Measurements from ENCODE around the gene CHMP4A. TPM values are rescaled to one million over a fixed set of nuclear protein-coding genes. Genes with fewer than 3 reads are reported as not detected.

The CHMP4A gene, protein sequence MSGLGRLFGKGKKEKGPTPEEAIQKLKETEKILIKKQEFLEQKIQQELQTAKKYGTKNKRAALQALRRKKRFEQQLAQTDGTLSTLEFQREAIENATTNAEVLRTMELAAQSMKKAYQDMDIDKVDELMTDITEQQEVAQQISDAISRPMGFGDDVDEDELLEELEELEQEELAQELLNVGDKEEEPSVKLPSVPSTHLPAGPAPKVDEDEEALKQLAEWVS
- 90.8 TPM for total RNA-seq

DNA sequence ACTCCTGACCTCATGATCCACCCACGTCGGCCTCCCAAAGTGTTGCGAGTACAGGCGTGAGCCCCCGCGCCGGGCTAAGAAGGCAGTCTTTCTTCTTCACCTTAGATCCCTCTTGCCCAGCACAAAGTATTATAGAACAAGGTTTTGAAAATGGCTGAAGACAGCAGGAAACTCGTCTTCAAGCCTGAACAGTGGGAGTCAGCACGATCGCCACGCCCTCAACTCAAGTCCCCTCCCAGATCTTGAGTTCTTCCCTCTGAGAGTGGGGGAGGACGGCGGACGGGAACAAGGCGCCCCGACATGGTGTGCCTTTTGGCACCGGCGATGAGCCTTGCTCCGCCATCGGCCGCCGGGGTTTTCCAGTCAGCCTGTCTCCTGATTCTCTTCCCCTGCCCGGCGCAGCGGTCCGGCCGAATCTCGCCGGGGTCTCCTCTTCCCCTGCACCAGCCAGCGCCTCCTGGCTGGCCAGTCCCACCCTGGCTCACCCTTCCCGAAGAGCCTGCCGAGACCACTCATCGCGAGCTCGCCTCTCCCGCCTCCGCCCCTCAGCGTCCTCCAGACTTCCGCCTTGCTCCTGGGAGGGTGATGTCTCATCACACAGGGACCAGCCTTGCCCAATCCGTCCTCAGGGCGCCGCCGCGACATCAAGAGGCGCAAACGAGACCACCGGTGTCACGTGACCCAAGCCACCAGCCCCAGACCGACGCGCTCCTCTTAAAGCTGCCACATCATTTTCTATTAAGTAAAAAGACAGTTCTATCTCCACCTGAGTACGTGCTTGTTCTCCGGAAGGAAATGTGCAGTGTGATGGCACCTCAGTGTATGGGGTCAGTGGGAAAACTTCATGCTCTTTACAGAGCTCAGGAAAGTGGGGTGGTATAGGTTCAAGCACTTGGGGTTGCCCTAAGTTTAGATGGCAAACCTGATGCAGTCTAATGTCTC, at the start of gene CHMP4A:
TSS of gene CHMP4A (minus strand) at position 565 of the 942 bp plus-strand sequence. CDS start at position 516, 49 bp downstream.
- peaks cover 57% of the 10 kb centered on the region for H3K4me1 ChIP-seq (ENCODE audit: insufficient read depth, low read length)

DNA sequence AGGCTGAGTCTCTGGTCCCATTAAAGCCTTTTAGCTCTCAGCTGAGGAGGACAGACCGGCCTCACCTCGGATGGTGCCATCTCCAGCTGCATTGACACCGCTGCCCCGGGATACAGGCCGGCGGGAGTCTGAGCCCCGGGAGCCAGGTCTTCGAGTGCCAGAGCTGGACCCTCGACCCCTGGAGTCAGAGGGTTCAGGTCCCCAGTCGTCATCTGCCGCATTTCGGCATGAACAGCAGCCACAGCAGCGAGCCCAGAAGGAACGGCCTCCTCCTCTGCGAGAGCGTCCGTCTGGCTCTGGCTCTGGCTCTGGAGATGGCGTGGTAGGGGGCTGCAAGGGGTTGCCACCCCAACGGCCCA, 48.7 kb upstream of the CHMP4A start:
- H3K4me1 ChIP-seq (ENCODE audit: insufficient read depth, low read length), result no peaks in the 10 kb centered on the region
- H3K27me3 ChIP-seq (ENCODE audit: insufficient read depth, low read length), result no peaks in the 10 kb centered on the region
- no peak overlapping the region for H3K4me3 ChIP-seq (ENCODE audit: low read length)
- H3K9me3 ChIP-seq (ENCODE audit: low read depth, low read length), result no peaks in the 10 kb centered on the region

More for the DNA sequence above, at the start of gene CHMP4A:
- H3K4me3 ChIP-seq (ENCODE audit: low read length), result peak within 1 kb of the TSS; percentile 85
- no peaks in the 10 kb centered on the region for H3K9me3 ChIP-seq (ENCODE audit: low read depth, low read length)
- no peaks in the 10 kb centered on the region for H3K27me3 ChIP-seq (ENCODE audit: insufficient read depth, low read length)

DNA sequence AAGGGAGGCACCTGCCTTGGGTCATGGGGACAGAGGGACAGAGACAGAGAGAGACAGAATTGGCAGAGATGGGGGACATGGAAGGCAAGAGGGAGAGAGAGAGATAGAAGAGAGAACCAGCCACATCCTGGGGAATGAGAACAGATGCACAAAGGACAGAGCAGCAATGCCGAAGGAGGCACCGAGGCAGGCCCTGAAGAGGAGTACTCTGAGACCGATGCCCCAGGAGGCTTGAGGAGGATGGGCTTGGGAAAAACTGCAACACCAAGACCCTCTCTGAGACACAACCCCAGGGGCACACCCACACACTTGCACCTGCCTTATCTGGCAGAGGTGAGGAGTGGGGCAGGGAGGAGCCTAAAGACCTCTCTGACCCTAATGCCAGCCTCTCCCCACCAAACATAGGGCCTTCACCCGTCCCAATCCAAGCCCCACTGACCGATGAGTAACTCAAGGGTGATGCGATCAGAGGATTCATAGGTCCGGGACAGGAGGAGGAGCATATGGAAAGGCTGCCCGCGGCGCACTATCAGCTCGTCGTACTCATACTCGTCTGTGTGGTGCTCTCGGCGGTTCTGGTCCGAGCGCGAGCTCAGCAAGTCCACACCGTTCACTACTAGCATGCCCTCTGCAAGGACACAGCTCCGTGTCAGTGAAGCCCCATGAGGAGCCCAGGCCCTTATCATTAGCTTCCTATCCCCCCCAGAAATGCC, 48.1 kb upstream of the CHMP4A start:
- Histone ChIP-seq H3K9me3 (ENCODE audit: low read depth, low read length) (no peaks in the 10 kb centered on the region), H3K27me3 (ENCODE audit: insufficient read depth, low read length) (no peaks in the 10 kb centered on the region), H3K4me3 (ENCODE audit: low read length) (no peak overlapping the region)

DNA sequence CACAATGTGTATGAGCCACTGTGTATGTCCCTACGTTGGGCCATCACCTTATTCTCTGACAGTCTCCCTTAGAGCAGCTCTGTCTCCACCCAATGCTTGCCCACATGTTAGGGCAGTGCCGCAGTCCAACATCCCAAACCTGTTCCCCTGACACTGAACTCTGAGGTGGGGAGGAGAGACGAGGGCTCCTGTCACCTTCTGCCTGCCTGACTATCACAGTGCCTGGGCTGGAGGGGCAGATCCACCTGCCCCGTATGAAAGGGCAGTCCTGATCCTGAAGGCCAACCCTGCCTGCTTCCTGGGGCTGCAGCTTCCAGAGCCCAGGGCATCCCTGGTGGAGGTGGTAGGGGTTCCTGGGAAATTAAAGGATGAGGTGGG, 47.5 kb upstream of the CHMP4A start:
- no peaks in the 10 kb centered on the region for H3K9me3 ChIP-seq (ENCODE audit: low read depth, low read length)
- H3K4me1 ChIP-seq (ENCODE audit: insufficient read depth, low read length), result no peaks in the 10 kb centered on the region
- H3K27me3 ChIP-seq (ENCODE audit: insufficient read depth, low read length), result no peaks in the 10 kb centered on the region
- no peak overlapping the region for H3K4me3 ChIP-seq (ENCODE audit: low read length)

More for the DNA sequence above, 48.1 kb upstream of the CHMP4A start:
- no peaks in the 10 kb centered on the region for H3K4me1 ChIP-seq (ENCODE audit: insufficient read depth, low read length)

DNA sequence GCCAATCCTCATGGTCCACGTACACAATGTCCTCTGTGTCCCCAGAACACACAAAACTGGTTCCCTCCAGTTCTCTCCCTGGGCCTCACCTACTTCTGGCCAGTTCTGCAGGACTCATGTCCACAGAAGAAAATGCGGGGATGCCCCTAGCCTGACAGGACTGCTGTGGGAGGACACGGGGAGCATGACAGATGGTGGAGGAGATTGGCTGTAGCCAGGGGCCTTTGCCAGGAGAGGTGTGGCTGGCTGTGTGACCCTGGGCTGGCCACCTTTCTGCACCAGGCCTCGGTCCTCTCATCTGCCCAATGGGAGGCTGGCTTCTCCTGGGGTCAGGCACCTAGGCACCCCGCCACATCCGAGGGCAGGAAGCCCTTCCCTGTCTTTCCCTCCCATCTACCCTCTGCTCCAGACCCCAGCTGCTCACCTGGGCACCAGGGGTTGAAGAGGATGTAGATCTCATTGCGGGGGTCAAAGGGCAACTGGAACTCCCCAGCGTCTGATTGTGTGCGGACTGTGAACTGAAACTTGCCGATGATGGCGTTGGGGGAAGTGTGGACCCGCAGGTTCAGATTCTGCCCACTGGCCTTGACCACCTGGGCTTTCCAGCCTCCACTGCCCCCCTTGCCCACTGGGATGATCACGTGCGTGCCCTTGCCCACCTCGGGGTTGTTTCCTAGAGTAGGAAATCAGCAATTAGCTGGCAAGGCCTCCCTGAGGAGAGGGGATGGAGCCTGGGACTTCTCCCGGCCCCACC, 46.9 kb upstream of the CHMP4A start:
- H3K4me3 ChIP-seq (ENCODE audit: low read length), result no peak overlapping the region
- no peaks in the 10 kb centered on the region for H3K27me3 ChIP-seq (ENCODE audit: insufficient read depth, low read length)
- H3K9me3 ChIP-seq (ENCODE audit: low read depth, low read length), result no peaks in the 10 kb centered on the region
- no peaks in the 10 kb centered on the region for H3K4me1 ChIP-seq (ENCODE audit: insufficient read depth, low read length)

DNA sequence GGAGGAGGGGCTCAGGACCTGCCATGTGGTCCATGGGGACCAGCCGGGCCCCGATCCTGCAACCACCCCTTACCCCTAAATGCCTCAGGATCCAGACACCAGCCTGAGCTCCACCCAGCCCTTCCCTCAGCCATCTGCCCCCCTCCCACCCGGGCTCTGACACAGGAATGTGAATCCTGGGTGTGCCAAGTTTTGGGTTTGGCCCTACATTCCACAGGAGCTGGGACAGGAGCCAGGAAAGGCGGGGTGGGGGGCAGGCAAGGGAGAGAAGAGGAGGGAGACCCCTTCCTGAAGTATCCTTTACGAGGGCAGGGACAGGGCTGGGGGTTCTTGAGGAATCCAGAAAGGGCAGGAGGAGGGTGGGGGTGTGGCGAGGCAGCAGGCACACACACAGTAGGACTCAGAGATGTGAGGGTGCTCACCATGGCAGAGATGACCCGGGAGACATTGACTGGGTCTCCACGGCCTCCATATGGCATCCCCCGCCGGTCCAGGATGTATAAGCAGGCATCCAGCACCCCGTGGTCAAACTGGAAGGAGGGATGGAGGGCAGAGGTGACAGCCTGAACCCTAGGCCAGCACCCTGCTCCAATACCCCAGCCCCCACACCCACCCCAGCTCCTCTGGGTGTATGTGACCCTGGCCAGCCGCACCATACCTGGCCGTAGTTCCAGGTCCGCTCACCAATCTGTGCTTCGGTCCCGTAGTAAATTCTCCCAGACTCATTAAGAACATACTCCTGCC, 46.2 kb upstream of the CHMP4A start:
- Histone ChIP-seq H3K9me3 (ENCODE audit: low read depth, low read length) (no peaks in the 10 kb centered on the region), H3K4me3 (ENCODE audit: low read length) (no peak overlapping the region), H3K4me1 (ENCODE audit: insufficient read depth, low read length) (no peaks in the 10 kb centered on the region), H3K27me3 (ENCODE audit: insufficient read depth, low read length) (no peaks in the 10 kb centered on the region)

DNA sequence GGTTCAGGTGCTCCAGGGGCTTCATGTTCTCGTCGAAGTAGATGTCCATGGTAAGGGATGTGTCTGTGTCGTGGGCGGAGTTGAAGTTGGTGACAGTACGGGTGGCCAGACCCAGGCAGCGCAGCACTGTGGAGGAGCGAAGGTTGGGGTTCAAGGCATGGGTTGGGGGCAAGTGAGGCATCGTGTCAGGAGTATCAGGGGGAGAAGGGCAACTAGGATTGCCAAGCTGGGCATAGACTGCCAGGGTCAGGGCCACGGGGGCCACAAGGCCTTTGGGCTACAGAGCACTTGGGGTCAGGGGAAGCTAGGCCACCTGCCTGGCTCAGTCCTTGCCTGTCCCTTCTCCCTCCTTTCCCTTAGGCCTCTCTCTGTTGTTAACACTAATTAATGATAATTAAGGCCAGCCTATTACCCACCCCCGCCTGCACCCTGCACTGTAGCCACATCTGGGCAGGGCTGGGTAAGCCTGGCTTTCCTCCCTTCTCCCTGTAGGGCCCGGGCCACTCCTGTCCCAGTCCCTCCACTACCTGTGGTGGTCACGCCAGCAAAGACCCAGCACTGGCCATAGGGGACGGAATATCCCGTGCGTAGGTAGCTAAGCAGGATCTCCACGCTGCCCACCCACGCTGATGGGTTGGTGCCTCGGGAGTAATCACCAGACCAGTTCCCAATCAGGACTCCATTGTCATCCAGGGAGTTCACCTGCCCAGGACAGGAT, 45.4 kb upstream of the CHMP4A start:
- Histone ChIP-seq H3K4me1 (ENCODE audit: insufficient read depth, low read length) (no peaks in the 10 kb centered on the region), H3K4me3 (ENCODE audit: low read length) (no peak overlapping the region), H3K9me3 (ENCODE audit: low read depth, low read length) (no peaks in the 10 kb centered on the region), H3K27me3 (ENCODE audit: insufficient read depth, low read length) (no peaks in the 10 kb centered on the region)

DNA sequence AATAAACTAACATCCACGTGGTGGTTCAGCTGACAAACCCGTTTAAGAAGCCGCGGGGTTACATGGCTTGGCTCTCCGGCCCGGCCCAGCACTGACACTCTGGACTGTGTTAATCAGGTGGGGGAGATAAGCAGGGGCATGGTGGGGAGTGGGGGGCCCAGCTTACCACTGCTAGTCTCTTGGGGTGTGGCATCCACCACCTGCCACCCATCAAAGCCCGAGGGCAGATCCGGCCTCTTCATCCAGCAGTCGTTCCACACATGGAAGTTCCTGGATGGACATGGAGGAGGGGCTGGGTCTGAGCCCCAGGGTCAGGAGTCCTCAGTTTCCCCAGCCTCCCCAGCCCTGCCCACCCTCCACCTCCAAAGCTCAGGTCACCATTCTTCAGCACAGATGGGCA, 44.8 kb upstream of the CHMP4A start:
- Histone ChIP-seq H3K4me1 (ENCODE audit: insufficient read depth, low read length) (no peaks in the 10 kb centered on the region), H3K27me3 (ENCODE audit: insufficient read depth, low read length) (no peaks in the 10 kb centered on the region), H3K9me3 (ENCODE audit: low read depth, low read length) (no peaks in the 10 kb centered on the region), H3K4me3 (ENCODE audit: low read length) (no peak overlapping the region)

DNA sequence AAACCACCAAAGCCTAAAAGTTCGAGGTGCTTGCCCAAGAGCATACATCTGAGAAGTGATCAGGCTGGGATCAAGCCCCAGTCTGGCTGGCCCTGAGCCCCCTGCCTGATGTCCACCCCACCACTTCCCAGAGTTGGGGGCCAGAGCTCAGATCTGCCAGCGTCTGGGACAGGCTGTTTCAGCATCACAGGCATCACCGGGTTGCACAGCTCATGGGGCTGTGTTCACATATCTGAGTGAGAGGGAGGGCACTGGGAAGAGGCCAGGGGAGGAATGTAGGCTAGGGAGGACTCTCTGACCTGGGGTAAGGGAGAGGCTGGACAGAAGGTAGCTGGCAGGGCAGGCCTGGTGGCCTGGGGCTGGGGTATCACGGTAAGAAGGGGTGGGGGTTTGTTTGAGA, 43.7 kb upstream of the CHMP4A start:
- H3K4me3 ChIP-seq (ENCODE audit: low read length), result no peak overlapping the region
- no peaks in the 10 kb centered on the region for H3K27me3 ChIP-seq (ENCODE audit: insufficient read depth, low read length)

DNA sequence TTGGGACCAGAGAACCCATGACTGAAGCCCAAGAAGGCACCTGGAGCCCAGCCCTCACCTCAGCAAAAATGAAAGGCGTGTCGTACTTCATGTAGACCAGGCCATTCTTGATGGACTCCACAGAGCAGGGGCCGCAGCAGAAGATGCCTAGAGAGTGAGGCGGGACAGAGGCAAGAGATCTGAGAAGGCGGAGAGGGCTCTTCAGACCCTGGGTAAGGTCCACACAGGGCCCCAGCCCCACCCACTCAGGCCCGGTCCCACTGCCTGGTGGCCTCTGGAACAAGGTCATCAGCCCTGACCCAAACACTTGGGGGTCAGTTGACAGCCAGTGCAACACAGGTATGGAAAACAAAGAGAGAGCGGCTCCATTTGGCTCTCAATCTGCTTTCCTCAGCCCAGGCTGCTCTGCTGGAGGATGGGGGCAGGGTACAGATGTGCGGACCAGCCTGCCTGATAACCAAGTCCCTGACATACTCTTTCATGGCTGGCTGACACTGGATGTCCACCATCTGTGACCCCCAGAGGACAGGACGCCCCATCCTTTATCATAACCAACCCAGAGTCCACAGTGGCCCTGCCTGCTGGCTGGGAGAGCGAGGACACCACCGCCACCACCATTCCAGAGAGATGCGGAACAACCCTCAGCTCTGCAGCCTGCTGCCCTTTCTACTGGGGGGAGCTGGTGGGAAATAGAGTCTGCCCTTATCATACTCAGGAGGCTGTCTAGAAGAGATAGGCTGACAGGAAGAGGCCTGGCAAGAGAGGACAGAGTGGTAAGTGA, 42.8 kb upstream of the CHMP4A start:
- H3K9me3 ChIP-seq (ENCODE audit: low read depth, low read length), result no peaks in the 10 kb centered on the region
- H3K4me1 ChIP-seq (ENCODE audit: insufficient read depth, low read length), result no peaks in the 10 kb centered on the region
- no peak overlapping the region for H3K4me3 ChIP-seq (ENCODE audit: low read length)
- no peaks in the 10 kb centered on the region for H3K27me3 ChIP-seq (ENCODE audit: insufficient read depth, low read length)

More for the DNA sequence above, 43.7 kb upstream of the CHMP4A start:
- Histone ChIP-seq H3K9me3 (ENCODE audit: low read depth, low read length) (no peaks in the 10 kb centered on the region), H3K4me1 (ENCODE audit: insufficient read depth, low read length) (no peaks in the 10 kb centered on the region)

DNA sequence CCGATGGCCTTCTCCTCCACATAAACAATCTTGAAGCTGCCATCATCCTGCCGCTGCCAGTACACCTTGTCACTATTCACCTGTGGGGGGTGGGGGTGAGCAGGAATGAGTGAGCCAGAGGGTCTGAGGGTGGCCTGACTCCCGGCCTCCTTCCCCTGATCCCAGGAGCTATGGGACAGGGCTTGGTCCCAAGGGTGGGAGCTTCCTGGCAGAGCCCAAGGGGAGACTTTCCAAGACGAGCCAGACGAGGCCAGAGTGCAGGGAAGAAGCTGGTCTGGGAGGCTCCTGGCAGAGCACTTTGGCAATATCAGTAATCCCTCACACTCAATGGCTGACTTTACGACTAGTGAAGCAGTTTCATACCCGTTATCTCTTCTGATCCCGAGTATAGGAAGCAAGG, 42.1 kb upstream of the CHMP4A start:
- H3K4me1 ChIP-seq (ENCODE audit: insufficient read depth, low read length), result no peaks in the 10 kb centered on the region
- H3K9me3 ChIP-seq (ENCODE audit: low read depth, low read length), result no peaks in the 10 kb centered on the region
- H3K4me3 ChIP-seq (ENCODE audit: low read length), result no peak overlapping the region
- H3K27me3 ChIP-seq (ENCODE audit: insufficient read depth, low read length), result no peaks in the 10 kb centered on the region

DNA sequence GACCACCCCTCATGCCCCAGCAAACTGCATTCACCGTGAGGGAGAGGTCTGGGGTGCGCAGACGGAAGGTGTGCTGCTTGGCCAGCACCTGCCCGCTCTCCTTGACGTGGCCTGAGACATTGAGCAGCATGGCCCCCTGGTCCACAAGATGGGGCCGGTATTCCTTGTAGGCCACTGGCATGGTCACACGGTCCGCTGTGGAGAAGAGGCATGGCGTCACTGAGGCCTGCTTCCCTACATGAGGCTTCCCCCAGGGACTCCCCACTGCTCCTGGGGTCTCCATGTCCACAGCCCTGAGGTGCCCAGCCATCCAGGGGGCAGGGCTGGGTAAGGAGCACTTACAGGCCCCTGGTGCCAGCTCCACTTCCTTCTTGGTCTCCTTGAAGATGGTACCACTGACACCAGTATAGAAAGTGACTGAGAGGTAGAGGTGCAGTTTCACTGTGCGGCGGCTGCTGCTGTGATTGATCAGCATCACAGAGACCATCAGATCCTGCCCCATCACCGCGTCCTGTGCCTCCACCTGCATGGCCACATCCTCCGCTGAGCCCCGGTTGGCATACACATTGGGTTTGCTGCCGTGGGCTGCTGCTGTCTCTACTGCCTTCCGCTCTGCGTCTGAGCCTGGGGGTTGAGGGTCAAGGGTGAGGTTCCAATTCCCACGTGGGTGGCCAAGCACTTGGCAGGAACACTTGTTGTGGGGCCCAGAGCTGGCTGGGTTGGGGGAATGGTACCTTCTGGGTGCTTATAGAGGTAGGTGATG, 41.5 kb upstream of the CHMP4A start:
- H3K9me3 ChIP-seq (ENCODE audit: low read depth, low read length), result no peaks in the 10 kb centered on the region
- H3K4me3 ChIP-seq (ENCODE audit: low read length), result no peak overlapping the region
- H3K4me1 ChIP-seq (ENCODE audit: insufficient read depth, low read length), result no peaks in the 10 kb centered on the region
- no peaks in the 10 kb centered on the region for H3K27me3 ChIP-seq (ENCODE audit: insufficient read depth, low read length)
